ENCODE data around the gene KIF7.

GRCh38 chr15:89647191-89647851 is 7.9 kb downstream of the KIF7 start:
- no peak for TF ChIP-seq POLR2A (IDR thresholded peaks at IDR 0.05; ENCODE audit: low read depth, low read length)
- TF ChIP-seq POLR2AphosphoS5 (IDR thresholded peaks at IDR 0.05; ENCODE audit: low read depth, low read length): no peak

All from GM12891 (cell line).